Measurements from ENCODE around the gene LCN9.

The LCN9 gene

DNA sequence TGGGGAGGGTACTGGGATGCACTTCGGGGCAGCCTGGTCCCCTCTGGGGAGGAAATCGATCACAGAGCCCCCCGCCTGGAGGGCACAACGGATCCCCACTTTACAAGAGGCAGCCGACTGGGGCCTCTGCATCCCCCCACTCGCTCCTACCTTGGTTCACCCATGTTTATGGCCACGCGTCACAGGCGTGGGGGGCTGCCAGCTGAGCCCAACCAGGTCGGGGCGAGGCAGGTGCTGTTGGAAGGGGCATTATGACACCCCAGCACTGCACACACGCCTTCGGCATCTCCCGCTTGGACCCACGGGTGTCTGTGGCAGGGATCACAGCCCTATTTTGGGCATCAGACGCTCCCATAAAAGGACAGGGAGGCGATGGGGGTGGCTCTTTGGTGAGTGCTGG is 21.6 kb downstream of the LCN9 start:
- Histone ChIP-seq H3K4me3 (ENCODE audit: low read length) (no peak overlapping the region), H3K23ac (ENCODE audit: low read length) (no peak overlapping the region)
- WGBS (ENCODE audit: extremely low coverage, insufficient coverage, low lambda C conversion rate), result no CpG with 5 or more reads among the region's 17 CpGs

DNA sequence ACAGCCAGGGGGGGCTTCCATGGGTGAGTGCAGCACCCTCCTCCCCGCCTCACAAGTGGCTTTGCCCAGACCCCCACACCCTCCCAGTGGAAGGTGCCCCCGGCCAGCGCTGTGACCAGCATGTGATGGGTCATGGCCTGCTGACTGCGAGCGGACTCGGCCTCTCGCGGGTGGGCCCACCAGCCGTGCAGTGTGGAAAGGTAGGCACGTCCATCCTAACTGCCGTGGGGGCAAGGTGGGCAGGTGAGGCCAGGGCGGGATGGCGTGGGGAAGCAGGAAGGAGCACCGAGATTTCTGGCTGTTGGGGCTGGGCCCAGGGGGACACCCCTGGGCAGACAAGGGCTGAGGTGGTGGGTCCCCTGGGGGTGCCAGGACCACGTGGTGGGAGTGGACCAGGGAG is 24.1 kb downstream of the LCN9 start:
- no peak for DNase-seq
- no peak overlapping the region for H3K4ac ChIP-seq (ENCODE audit: low read depth, low read length)
- H2BK120ac ChIP-seq (ENCODE audit: low read depth, low read length), result no peak overlapping the region
- H3K4me2 ChIP-seq (ENCODE audit: low read length), result no peak overlapping the region
- H3K56ac ChIP-seq (ENCODE audit: low read length), result no peak overlapping the region
- no peak overlapping the region for H3K9ac ChIP-seq (ENCODE audit: low read length)
- no peak overlapping the region for H4K5ac ChIP-seq (ENCODE audit: low read length)
- H3K79me2 ChIP-seq (ENCODE audit: control insufficient read depth, insufficient read depth, low read length), result no peaks in the 10 kb centered on the region
- no peak overlapping the region for H3K27ac ChIP-seq (ENCODE audit: low read depth, low read length)
- H3K23ac ChIP-seq (ENCODE audit: low read length), result no peak overlapping the region
- no peak overlapping the region for H2AK5ac ChIP-seq (ENCODE audit: low read length)
- no peak overlapping the region for H3K4me3 ChIP-seq (ENCODE audit: low read length)
- H3K79me1 ChIP-seq (ENCODE audit: low read length), result no peaks in the 10 kb centered on the region
- H3K27me3 ChIP-seq (ENCODE audit: insufficient read depth, low read length, poor library complexity), result no peaks in the 10 kb centered on the region
- H3K4me1 ChIP-seq (ENCODE audit: control insufficient read depth, low read depth, low read length), result no peaks in the 10 kb centered on the region
- WGBS (ENCODE audit: extremely low coverage, insufficient coverage, low lambda C conversion rate), result no CpG with 5 or more reads among the region's 15 CpGs
- no peak overlapping the region for H2BK15ac ChIP-seq (replicated peaks; ENCODE audit: low read depth)
- no peak overlapping the region for H2BK5ac ChIP-seq (ENCODE audit: low read length)
- H3K36me3 ChIP-seq (ENCODE audit: control insufficient read depth, insufficient read depth, low read length), result no peaks in the 10 kb centered on the region
- H4K8ac ChIP-seq (ENCODE audit: low read depth, low read length), result no peak overlapping the region
- no peak overlapping the region for H3K18ac ChIP-seq (ENCODE audit: low read length)

More for the DNA sequence above, 21.6 kb downstream of the LCN9 start:
- no peak overlapping the region for H2AK5ac ChIP-seq (ENCODE audit: low read length)
- no peaks in the 10 kb centered on the region for H3K36me3 ChIP-seq (ENCODE audit: control insufficient read depth, insufficient read depth, low read length)
- no peak overlapping the region for H4K8ac ChIP-seq (ENCODE audit: low read depth, low read length)
- H3K4me1 ChIP-seq (ENCODE audit: control insufficient read depth, low read depth, low read length), result no peaks in the 10 kb centered on the region
- H3K56ac ChIP-seq (ENCODE audit: low read length), result no peak overlapping the region
- no peak overlapping the region for H2BK5ac ChIP-seq (ENCODE audit: low read length)
- H3K4me2 ChIP-seq (ENCODE audit: low read length), result no peak overlapping the region
- H4K5ac ChIP-seq (ENCODE audit: low read length), result no peak overlapping the region
- no peak overlapping the region for H3K9ac ChIP-seq (ENCODE audit: low read length)
- H3K4ac ChIP-seq (ENCODE audit: low read depth, low read length), result no peak overlapping the region
- H3K79me1 ChIP-seq (ENCODE audit: low read length), result no peaks in the 10 kb centered on the region
- DNase-seq, result no peak
- H3K27ac ChIP-seq (ENCODE audit: low read depth, low read length), result no peak overlapping the region
- no peak overlapping the region for H2BK120ac ChIP-seq (ENCODE audit: low read depth, low read length)
- H3K18ac ChIP-seq (ENCODE audit: low read length), result no peak overlapping the region
- no peak overlapping the region for H2BK15ac ChIP-seq (replicated peaks; ENCODE audit: low read depth)
- H3K27me3 ChIP-seq (ENCODE audit: insufficient read depth, low read length, poor library complexity), result no peaks in the 10 kb centered on the region
- H3K79me2 ChIP-seq (ENCODE audit: control insufficient read depth, insufficient read depth, low read length), result no peaks in the 10 kb centered on the region

DNA sequence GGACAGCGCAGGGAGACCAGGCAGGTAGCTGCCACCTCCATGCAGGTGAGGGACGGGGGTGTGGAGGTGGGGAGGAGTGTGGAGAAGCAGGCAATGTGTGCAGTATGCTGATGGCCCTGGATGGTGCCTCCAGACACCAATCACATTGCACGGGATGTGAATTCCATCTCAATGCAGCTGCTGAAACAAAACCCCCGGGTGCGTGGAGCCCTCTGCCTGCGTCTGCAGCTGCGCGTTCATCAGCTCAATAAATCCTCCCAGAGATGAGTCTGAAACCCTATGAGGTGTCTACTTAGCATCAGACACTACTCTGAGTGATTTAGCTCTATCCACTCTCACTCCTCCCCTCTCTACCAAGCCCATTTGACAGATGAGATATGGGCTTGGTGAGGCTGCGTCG is 25.9 kb downstream of the LCN9 start:
- no peak overlapping the region for H3K56ac ChIP-seq (ENCODE audit: low read length)
- no peak overlapping the region for H2AK5ac ChIP-seq (ENCODE audit: low read length)
- no peaks in the 10 kb centered on the region for H3K4me1 ChIP-seq (ENCODE audit: control insufficient read depth, low read depth, low read length)
- no peak overlapping the region for H3K18ac ChIP-seq (ENCODE audit: low read length)
- H2BK15ac ChIP-seq (replicated peaks; ENCODE audit: low read depth), result no peak overlapping the region
- no peak overlapping the region for H3K27ac ChIP-seq (ENCODE audit: low read depth, low read length)
- no peak overlapping the region for H3K4me2 ChIP-seq (ENCODE audit: low read length)
- no peak for DNase-seq
- H3K4me3 ChIP-seq (ENCODE audit: low read length), result no peak overlapping the region
- WGBS (ENCODE audit: extremely low coverage, insufficient coverage, low lambda C conversion rate), result no CpG with 5 or more reads among the region's 10 CpGs
- no peak overlapping the region for H3K9ac ChIP-seq (ENCODE audit: low read length)
- no peak overlapping the region for H3K23ac ChIP-seq (ENCODE audit: low read length)
- H4K8ac ChIP-seq (ENCODE audit: low read depth, low read length), result no peak overlapping the region
- no peak overlapping the region for H2BK120ac ChIP-seq (ENCODE audit: low read depth, low read length)
- H3K36me3 ChIP-seq (ENCODE audit: control insufficient read depth, insufficient read depth, low read length), result no peaks in the 10 kb centered on the region
- H3K4ac ChIP-seq (ENCODE audit: low read depth, low read length), result no peak overlapping the region
- no peaks in the 10 kb centered on the region for H3K79me2 ChIP-seq (ENCODE audit: control insufficient read depth, insufficient read depth, low read length)
- no peak overlapping the region for H4K5ac ChIP-seq (ENCODE audit: low read length)
- H3K27me3 ChIP-seq (ENCODE audit: insufficient read depth, low read length, poor library complexity), result no peaks in the 10 kb centered on the region
- no peaks in the 10 kb centered on the region for H3K79me1 ChIP-seq (ENCODE audit: low read length)
- H2BK5ac ChIP-seq (ENCODE audit: low read length), result no peak overlapping the region

DNA sequence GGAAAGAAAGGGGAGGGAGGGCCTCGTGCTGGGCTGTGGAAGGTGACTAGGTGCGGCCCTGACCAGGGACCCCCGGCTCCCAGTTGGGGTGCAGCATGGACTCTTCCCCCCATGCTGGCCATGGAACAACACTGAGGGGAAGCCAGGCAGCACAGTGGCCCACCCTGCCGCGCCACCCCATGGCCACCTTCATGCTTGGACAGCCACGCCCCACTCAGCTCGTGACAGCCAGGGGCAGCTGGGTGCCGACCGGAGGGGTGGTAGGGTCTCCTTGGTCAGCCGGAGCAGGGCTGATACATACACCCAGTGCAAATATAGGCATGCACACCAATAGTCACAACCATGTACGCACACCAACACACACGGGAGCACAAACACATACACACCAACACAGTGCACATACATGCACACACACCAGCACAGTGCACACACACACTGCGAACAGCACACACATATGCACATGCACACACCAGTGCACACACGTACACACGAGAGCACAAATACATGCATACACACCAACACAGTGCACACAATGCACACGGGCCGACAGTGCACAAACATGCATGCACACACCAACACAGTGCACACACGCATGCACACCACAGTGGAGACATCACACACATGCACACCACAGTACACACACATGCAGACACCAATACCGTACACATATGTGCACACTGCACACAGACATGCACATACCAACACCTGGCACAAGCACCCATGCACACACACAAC is 27.9 kb downstream of the LCN9 start:
- Histone ChIP-seq H3K79me1 (ENCODE audit: low read length) (no peaks in the 10 kb centered on the region), H2BK15ac (replicated peaks; ENCODE audit: low read depth) (no peak overlapping the region), H3K9ac (ENCODE audit: low read length) (no peak overlapping the region), H3K23ac (ENCODE audit: low read length) (no peak overlapping the region), H3K4me3 (ENCODE audit: low read length) (no peak overlapping the region), H3K36me3 (ENCODE audit: control insufficient read depth, insufficient read depth, low read length) (no peaks in the 10 kb centered on the region), H3K56ac (ENCODE audit: low read length) (no peak overlapping the region), H2AK5ac (ENCODE audit: low read length) (no peak overlapping the region), H3K4me2 (ENCODE audit: low read length) (no peak overlapping the region), H3K4me1 (ENCODE audit: control insufficient read depth, low read depth, low read length) (no peaks in the 10 kb centered on the region), H3K27me3 (ENCODE audit: insufficient read depth, low read length, poor library complexity) (no peaks in the 10 kb centered on the region), H3K18ac (ENCODE audit: low read length) (no peak overlapping the region), H2BK5ac (ENCODE audit: low read length) (no peak overlapping the region), H2BK120ac (ENCODE audit: low read depth, low read length) (no peak overlapping the region), H4K8ac (ENCODE audit: low read depth, low read length) (no peak overlapping the region), H3K79me2 (ENCODE audit: control insufficient read depth, insufficient read depth, low read length) (no peaks in the 10 kb centered on the region), H4K5ac (ENCODE audit: low read length) (no peak overlapping the region), H3K4ac (ENCODE audit: low read depth, low read length) (no peak overlapping the region), H3K27ac (ENCODE audit: low read depth, low read length) (no peak overlapping the region)
- DNase-seq, result no peak
- no CpG with 5 or more reads among the region's 19 CpGs for WGBS (ENCODE audit: extremely low coverage, insufficient coverage, low lambda C conversion rate)

DNA sequence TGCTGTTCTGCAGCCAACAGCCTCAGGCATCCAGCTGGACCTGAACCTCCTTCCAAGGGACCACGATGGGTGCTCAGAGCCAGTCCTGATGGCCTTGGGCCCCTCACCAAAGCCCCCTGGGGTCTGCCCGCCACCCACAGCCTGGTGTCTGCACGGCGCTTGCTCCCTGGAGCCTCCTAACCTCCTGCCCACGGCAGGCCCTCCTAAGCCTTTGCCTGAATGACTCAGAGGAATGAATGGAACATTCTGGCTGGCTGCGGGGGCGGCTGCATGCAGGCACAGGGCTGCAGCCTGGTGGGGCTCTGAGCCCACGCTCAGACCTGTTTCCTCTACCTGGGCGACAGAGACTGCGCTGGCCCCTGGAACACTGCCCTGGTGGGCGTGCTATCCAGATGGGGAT is 29.3 kb downstream of the LCN9 start:
- no peak overlapping the region for H4K8ac ChIP-seq (ENCODE audit: low read depth, low read length)
- no peak overlapping the region for H3K9ac ChIP-seq (ENCODE audit: low read length)
- H2BK5ac ChIP-seq (ENCODE audit: low read length), result no peak overlapping the region
- no peak overlapping the region for H2BK120ac ChIP-seq (ENCODE audit: low read depth, low read length)
- no peak overlapping the region for H3K23ac ChIP-seq (ENCODE audit: low read length)
- H3K36me3 ChIP-seq (ENCODE audit: control insufficient read depth, insufficient read depth, low read length), result no peaks in the 10 kb centered on the region
- no peak overlapping the region for H3K4ac ChIP-seq (ENCODE audit: low read depth, low read length)
- H3K4me1 ChIP-seq (ENCODE audit: control insufficient read depth, low read depth, low read length), result no peaks in the 10 kb centered on the region
- H4K5ac ChIP-seq (ENCODE audit: low read length), result no peak overlapping the region
- H3K27me3 ChIP-seq (ENCODE audit: insufficient read depth, low read length, poor library complexity), result no peaks in the 10 kb centered on the region
- H3K4me3 ChIP-seq (ENCODE audit: low read length), result no peak overlapping the region
- no peak for DNase-seq
- no CpG with 5 or more reads among the region's 11 CpGs for WGBS (ENCODE audit: extremely low coverage, insufficient coverage, low lambda C conversion rate)
- H3K27ac ChIP-seq (ENCODE audit: low read depth, low read length), result no peak overlapping the region
- H3K56ac ChIP-seq (ENCODE audit: low read length), result no peak overlapping the region
- H3K18ac ChIP-seq (ENCODE audit: low read length), result no peak overlapping the region
- no peaks in the 10 kb centered on the region for H3K79me2 ChIP-seq (ENCODE audit: control insufficient read depth, insufficient read depth, low read length)
- no peak overlapping the region for H3K4me2 ChIP-seq (ENCODE audit: low read length)
- H3K79me1 ChIP-seq (ENCODE audit: low read length), result no peaks in the 10 kb centered on the region
- no peak overlapping the region for H2BK15ac ChIP-seq (replicated peaks; ENCODE audit: low read depth)
- H2AK5ac ChIP-seq (ENCODE audit: low read length), result no peak overlapping the region

DNA sequence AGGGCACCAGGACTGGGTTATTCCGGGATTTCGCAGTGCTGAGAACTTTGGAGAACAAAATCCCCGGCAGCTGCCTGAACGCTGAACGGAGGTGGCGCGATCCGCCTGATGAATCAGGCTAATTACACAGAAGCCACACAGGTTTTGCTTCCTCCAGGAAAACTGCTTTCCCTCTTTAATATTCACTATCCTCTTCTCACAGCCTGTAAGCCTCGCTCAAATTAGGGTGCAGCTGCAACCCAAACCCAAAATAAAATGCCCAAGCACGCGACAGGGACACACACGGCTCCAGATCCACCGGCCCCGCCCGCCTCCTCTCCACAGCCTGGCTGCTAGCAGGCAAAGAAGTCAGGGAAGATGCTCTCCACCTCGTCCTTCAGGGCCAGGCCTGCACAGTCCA is 30.2 kb downstream of the LCN9 start:
- Histone ChIP-seq H2BK120ac (ENCODE audit: low read depth, low read length) (no peak overlapping the region), H3K36me3 (ENCODE audit: control insufficient read depth, insufficient read depth, low read length) (no peaks in the 10 kb centered on the region), H3K4me2 (ENCODE audit: low read length) (no peak overlapping the region), H2AK5ac (ENCODE audit: low read length) (no peak overlapping the region), H3K79me2 (ENCODE audit: control insufficient read depth, insufficient read depth, low read length) (no peaks in the 10 kb centered on the region), H2BK15ac (replicated peaks; ENCODE audit: low read depth) (no peak overlapping the region), H4K5ac (ENCODE audit: low read length) (no peak overlapping the region), H3K27ac (ENCODE audit: low read depth, low read length) (no peak overlapping the region), H3K23ac (ENCODE audit: low read length) (no peak overlapping the region), H3K4me3 (ENCODE audit: low read length) (no peak overlapping the region), H2BK5ac (ENCODE audit: low read length) (no peak overlapping the region), H4K8ac (ENCODE audit: low read depth, low read length) (no peak overlapping the region), H3K79me1 (ENCODE audit: low read length) (no peaks in the 10 kb centered on the region), H3K18ac (ENCODE audit: low read length) (no peak overlapping the region), H3K27me3 (ENCODE audit: insufficient read depth, low read length, poor library complexity) (no peaks in the 10 kb centered on the region), H3K56ac (ENCODE audit: low read length) (no peak overlapping the region), H3K9ac (ENCODE audit: low read length) (no peak overlapping the region), H3K4me1 (ENCODE audit: control insufficient read depth, low read depth, low read length) (no peaks in the 10 kb centered on the region), H3K4ac (ENCODE audit: low read depth, low read length) (no peak overlapping the region)
- WGBS (ENCODE audit: extremely low coverage, insufficient coverage, low lambda C conversion rate), result no CpG with 5 or more reads among the region's 16 CpGs
- no peak for DNase-seq

All from mesendoderm (in vitro differentiated cells).